ENCODE results near the gene CEACAM18.

The CEACAM18 gene

DNA sequence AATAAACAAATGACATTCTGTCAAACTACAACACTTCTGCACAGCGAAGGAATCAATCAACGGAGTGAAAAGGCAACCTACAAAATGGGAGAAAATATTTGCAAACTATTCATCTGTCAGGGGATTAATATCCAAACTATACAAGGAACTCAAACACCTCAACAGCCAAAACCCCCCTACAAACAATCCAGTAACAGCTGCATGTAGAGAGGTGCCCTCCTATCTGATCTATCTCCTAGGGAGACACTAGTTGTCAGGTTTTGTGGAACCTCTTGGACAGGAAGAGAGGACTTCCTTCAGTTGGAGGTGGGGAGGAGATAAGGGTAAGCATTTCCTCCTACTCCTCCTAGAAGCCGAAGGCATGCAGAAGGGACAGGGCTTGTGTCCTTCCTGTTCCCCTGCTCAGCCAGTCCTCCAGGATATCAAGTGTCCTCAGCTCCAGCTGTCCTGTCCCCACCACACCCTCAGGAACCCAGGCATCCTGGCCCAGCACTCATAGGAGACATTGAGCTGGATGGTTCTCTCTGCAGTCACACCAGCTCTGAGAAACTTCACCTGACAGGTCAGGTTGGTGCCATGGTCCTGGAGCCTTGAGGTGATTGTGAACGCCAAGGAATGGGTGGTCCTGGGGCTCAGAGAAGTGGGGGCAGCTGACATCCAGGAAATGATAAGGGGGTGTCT, 10.3 kb upstream of the CEACAM18 start:
- no peak for DNase-seq (ENCODE audit: low spot score)
- no peak overlapping the region for H3K27ac ChIP-seq
- ChIA-PET POLR2A (ENCODE audit: low non-redundant PET) (no interaction called here), CTCF (interaction anchor here (0.7 kb wide), 1 partner anchor 31 kb away, joined by 3 read pairs; no protein-coding TSS in a partner anchor)
- TF ChIP-seq, protein P1, sequence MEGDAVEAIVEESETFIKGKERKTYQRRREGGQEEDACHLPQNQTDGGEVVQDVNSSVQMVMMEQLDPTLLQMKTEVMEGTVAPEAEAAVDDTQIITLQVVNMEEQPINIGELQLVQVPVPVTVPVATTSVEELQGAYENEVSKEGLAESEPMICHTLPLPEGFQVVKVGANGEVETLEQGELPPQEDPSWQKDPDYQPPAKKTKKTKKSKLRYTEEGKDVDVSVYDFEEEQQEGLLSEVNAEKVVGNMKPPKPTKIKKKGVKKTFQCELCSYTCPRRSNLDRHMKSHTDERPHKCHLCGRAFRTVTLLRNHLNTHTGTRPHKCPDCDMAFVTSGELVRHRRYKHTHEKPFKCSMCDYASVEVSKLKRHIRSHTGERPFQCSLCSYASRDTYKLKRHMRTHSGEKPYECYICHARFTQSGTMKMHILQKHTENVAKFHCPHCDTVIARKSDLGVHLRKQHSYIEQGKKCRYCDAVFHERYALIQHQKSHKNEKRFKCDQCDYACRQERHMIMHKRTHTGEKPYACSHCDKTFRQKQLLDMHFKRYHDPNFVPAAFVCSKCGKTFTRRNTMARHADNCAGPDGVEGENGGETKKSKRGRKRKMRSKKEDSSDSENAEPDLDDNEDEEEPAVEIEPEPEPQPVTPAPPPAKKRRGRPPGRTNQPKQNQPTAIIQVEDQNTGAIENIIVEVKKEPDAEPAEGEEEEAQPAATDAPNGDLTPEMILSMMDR (conservative IDR thresholded peaks at IDR 0.05; ENCODE audit: low read depth), result no peak

DNA sequence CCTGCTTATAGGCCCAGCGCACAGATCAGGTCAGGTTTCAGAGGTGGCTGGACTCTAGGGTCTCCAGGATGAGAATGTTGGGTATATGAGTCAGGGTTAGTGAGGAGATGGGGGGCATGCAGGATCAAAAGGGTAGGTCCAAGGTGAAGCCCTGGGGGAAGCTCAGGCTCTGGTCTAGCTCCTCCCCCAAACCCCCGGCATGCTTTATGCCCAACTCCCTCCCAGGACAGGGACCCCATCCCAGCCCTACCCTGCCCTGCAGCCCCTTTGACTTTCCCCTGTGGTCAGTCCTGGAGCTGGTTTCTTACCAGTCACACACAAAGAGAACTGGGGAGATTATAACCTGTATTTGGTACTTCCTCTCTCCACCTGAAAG, 9.8 kb upstream of the CEACAM18 start:
- H3K27ac ChIP-seq, result no peak overlapping the region
- TF ChIP-seq, protein P1 (conservative IDR thresholded peaks at IDR 0.05; ENCODE audit: low read depth), result no peak
- POLR2A ChIA-PET (ENCODE audit: low non-redundant PET), result no interaction called here
- CTCF ChIA-PET, result interaction anchor here (0.7 kb wide), 1 partner anchor 32 kb away, joined by 3 read pairs; no protein-coding TSS in a partner anchor
- DNase-seq (ENCODE audit: low spot score), result no peak

DNA sequence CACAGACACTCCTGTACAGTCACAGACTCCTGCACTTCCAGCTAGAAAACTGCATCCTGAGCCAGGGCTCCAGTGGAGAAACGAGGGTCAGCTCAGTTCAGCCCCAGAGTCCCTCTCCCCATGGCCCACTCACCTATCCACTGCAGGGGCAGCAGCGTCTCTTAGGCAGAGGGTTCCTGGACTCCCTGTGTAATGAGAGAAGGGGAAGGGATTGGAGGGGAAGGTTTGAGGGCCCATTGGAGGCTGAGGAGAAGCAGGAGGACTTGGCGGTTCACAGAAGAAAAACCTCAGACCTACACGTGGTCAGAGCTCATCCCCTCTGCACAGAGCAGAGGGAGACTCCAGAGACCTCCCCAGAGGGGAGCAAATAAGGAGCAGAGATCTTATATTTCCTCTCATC, 9.2 kb upstream of the CEACAM18 start:
- CTCF ChIA-PET, result no interaction called here
- TF ChIP-seq, protein P1 (conservative IDR thresholded peaks at IDR 0.05; ENCODE audit: low read depth), result no peak
- no peak for DNase-seq (ENCODE audit: low spot score)
- H3K27ac ChIP-seq, result no peak overlapping the region
- POLR2A ChIA-PET (ENCODE audit: low non-redundant PET), result no interaction called here

DNA sequence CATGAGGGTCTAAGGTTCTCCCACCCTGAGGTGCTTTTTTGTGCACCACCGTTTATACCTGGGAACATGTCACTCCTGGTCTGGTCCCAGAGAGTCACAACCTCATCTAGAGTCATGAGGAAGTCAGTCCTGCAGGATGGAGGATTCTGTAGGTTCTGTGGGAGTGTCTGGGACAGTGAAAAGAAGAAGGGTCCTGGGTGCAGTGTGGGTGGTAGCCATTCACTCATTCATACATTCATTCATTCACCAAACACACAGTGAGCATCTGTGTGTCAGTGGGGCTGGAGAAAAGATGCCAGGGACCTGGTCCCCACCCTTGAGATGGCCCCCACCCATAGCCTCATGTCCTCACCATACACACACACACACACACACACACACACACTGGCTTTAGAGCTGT, 8.7 kb upstream of the CEACAM18 start:
- no peak for DNase-seq (ENCODE audit: low spot score)
- TF ChIP-seq, protein P1 (conservative IDR thresholded peaks at IDR 0.05; ENCODE audit: low read depth), result no peak
- no peak overlapping the region for H3K27ac ChIP-seq
- ChIA-PET CTCF (no interaction called here), POLR2A (ENCODE audit: low non-redundant PET) (no interaction called here)

DNA sequence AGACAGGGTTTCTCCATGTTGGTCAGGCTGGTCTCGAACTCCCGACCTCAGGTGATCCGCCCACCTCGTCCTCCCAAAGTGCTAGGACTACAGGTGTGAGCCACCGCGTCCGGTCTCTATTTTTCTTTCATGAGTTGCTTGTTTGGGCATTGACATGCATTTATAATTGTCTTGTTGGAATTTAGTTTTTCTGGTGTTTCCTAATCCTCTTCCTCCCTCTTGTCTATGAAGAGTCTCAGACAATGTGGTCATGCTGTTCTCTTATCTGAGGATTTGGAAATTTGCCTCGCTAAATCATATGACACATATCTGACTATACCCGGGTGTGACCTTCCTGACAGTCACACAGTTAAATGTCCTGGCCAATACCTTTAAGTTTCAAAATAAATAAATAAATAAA, 7.4 kb upstream of the CEACAM18 start:
- no peak overlapping the region for H3K27ac ChIP-seq
- POLR2A ChIA-PET (ENCODE audit: low non-redundant PET), result no interaction called here

DNA sequence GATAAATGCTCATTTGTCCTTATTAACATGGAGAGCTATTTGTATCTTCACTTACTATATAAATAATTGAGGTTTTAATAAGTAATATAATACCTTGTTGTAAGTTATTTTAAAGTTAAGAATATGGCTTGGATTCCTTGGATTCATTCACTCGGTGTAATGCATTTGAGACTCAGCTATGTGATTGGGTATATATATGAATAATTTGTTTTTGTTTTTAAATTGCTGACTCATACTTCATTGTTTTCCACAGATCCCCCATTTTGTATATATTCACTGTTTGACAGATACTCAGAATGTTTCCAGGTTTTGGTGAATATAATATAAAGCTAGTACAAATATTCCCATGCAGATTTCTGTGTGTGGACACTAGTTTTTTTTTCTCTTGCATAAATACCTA, 6.8 kb upstream of the CEACAM18 start:
- CTCF ChIA-PET, result interaction anchor here (0.6 to 2.2 kb wide), 2 partner anchors 186 to 329 kb away, joined by 3 to 13 read pairs; no protein-coding TSS in a partner anchor
- no peak for DNase-seq (ENCODE audit: low spot score)
- POLR2A ChIA-PET (ENCODE audit: low non-redundant PET), result no interaction called here
- TF ChIP-seq, protein P1 (conservative IDR thresholded peaks at IDR 0.05; ENCODE audit: low read depth), result no peak
- no peak overlapping the region for H3K27ac ChIP-seq

More for the DNA sequence above, 7.4 kb upstream of the CEACAM18 start:
- TF ChIP-seq, protein P1 (conservative IDR thresholded peaks at IDR 0.05; ENCODE audit: low read depth), result no peak
- CTCF ChIA-PET, result interaction anchor here (0.6 kb wide), 1 partner anchor 329 kb away, joined by 3 read pairs; no protein-coding TSS in a partner anchor
- DNase-seq (ENCODE audit: low spot score), result no peak
